ENCODE results near the gene TMEM154.

The TMEM154 gene

GRCh38 chr4:152590179-152591031 is 89.4 kb downstream of the TMEM154 start:
- peak; percentile 24 for DNase-seq (ENCODE audit: low spot score)

GRCh38 chr4:152588869-152589268 is 90.9 kb downstream of the TMEM154 start:
- DNase-seq (ENCODE audit: low spot score) = no peak

- DNase-seq (ENCODE audit: low spot score) = no peak
These were observed 92.7 kb downstream of the TMEM154 start for GRCh38 chr4:152587127-152587526.

GRCh38 chr4:152586668-152587067 is 93.1 kb downstream of the TMEM154 start:
- DNase-seq (ENCODE audit: low spot score) = no peak

GRCh38 chr4:152585023-152585441 is 94.8 kb downstream of the TMEM154 start:
- no peak for DNase-seq (ENCODE audit: low spot score)

- no peak for DNase-seq (ENCODE audit: low spot score)
These were observed 98.1 kb downstream of the TMEM154 start for GRCh38 chr4:152581536-152582160.

- DNase-seq (ENCODE audit: low spot score) = no peak
These were observed 99.9 kb downstream of the TMEM154 start for GRCh38 chr4:152579916-152580315.

GRCh38 chr4:152579107-152579764 is 100.6 kb downstream of the TMEM154 start:
- DNase-seq (ENCODE audit: low spot score) = no peak

GRCh38 chr4:152578670-152579069 is 101.1 kb downstream of the TMEM154 start:
- no peak for DNase-seq (ENCODE audit: low spot score)

GRCh38 chr4:152577708-152578396 is 101.9 kb downstream of the TMEM154 start:
- no peak for DNase-seq (ENCODE audit: low spot score)

- DNase-seq (ENCODE audit: low spot score) = no peak
These were observed 104.3 kb downstream of the TMEM154 start for GRCh38 chr4:152575533-152575932.

GRCh38 chr4:152573861-152574260 is 105.9 kb downstream of the TMEM154 start:
- DNase-seq (ENCODE audit: low spot score) = no peak

GRCh38 chr4:152572417-152573086 is 107.2 kb downstream of the TMEM154 start:
- DNase-seq (ENCODE audit: low spot score) = peak; percentile 11

GRCh38 chr4:152571770-152572169 is 108.0 kb downstream of the TMEM154 start:
- DNase-seq (ENCODE audit: low spot score) = no peak

GRCh38 chr4:152571296-152571695 is 108.5 kb downstream of the TMEM154 start:
- no peak for DNase-seq (ENCODE audit: low spot score)

Data from RKO (cell line).